Neural cell (in vitro differentiated cells): ENCODE results near the gene MTHFD1L. TPM values are rescaled to one million over a fixed set of nuclear protein-coding genes. Genes with fewer than 3 reads are reported as not detected.
A peak's percentile ranks its signal among the peaks of the same experiment; 100 is the strongest.

Experiments
- H2AFZ ChIP-seq: fragments of 200-600, 300-800 bp; sonication (generic), shearing (Covaris generic); 2 replicates; pipeline ENCODE4 v1.6.0; 2014; ENCODE audit warnings: low read depth, mild to moderate bottlenecking, antibody characterized with exemption, low read length, moderate library complexity
- H3F3A ChIP-seq: fragments of 200-600 bp; shearing (Covaris generic); 2 replicates; pipeline ENCODE4 v1.6.1; 2016; ENCODE audit warnings: mild to moderate bottlenecking, moderate library complexity, mixed read lengths, antibody characterized with exemption, low read length; ENCODE audit not compliant: insufficient read depth, poor library complexity, severe bottlenecking
- H3K27ac ChIP-seq: fragments of 200-600, 300-800 bp; sonication (generic), shearing (Covaris generic); 2 replicates; pipeline ENCODE4 v1.5.1; 2014; ENCODE audit warnings: mild to moderate bottlenecking, low read length, moderate library complexity
- H3K27me3 ChIP-seq: fragments of 300-800, 200-600 bp; sonication (generic), shearing (Covaris generic); 2 replicates; pipeline ENCODE4 v1.6.0; 2014; ENCODE audit warnings: mild to moderate bottlenecking, low read depth, low read length, moderate library complexity; ENCODE audit not compliant: insufficient read depth
- H3K36me3 ChIP-seq: fragments of 300-800, 200-600 bp; sonication (generic), shearing (Covaris generic); 2 replicates; pipeline ENCODE4 v1.5.1; 2014; ENCODE audit warnings: mild to moderate bottlenecking, antibody characterized with exemption, low read length, moderate library complexity; ENCODE audit not compliant: insufficient read depth
- H3K4me2 ChIP-seq: fragments of 300-800, 200-600 bp; sonication (generic), shearing (Covaris generic); 2 replicates; pipeline ENCODE4 v1.6.0; 2014; ENCODE audit warnings: mild to moderate bottlenecking, low read length
- H3K4me3 ChIP-seq: fragments of 300-800, 200-600 bp; sonication (generic), shearing (Covaris generic); 2 replicates; pipeline ENCODE4 v1.5.1; 2014; ENCODE audit warnings: mild to moderate bottlenecking, low read length, moderate library complexity
- H3K79me2 ChIP-seq: fragments of 200-600 bp; shearing (Covaris generic); replicated peaks from 2 replicates; pipeline ENCODE4 v1.6.0; 2014; ENCODE audit warnings: mild to moderate bottlenecking, low read length, moderate library complexity; ENCODE audit not compliant: insufficient read depth
- H3K9ac ChIP-seq: fragments of 300-800, 200-600 bp; sonication (generic), shearing (Covaris generic); 2 replicates; pipeline ENCODE4 v1.6.1; 2016; ENCODE audit warnings: mild to moderate bottlenecking, low read length, mixed read lengths
- H3K9me2 ChIP-seq: fragments of 200-600 bp; shearing (Covaris generic); 2 replicates; pipeline ENCODE4 v1.6.1; 2016; ENCODE audit warnings: mild to moderate bottlenecking, low read length, mixed read lengths; ENCODE audit not compliant: insufficient read depth
- H3K9me3 ChIP-seq: fragments of 200-600, 300-800 bp; sonication (generic), shearing (Covaris generic); 2 replicates; pipeline ENCODE4 v1.6.1; 2016; ENCODE audit warnings: mild to moderate bottlenecking, mixed run types, low read length, moderate library complexity, mixed read lengths
- H4K20me1 ChIP-seq: fragments of 200-600 bp; shearing (Covaris generic); 2 replicates; pipeline ENCODE4 v1.6.1; 2016; ENCODE audit warnings: mild to moderate bottlenecking, mixed run types; ENCODE audit not compliant: insufficient read depth
- EP300 ChIP-seq: fragments of 450-650 bp; conservative IDR thresholded peaks from 2 replicates; pipeline ENCODE4 v1.6.1; 2014; ENCODE audit warnings: antibody characterized with exemption, mild to moderate bottlenecking, moderate library complexity; ENCODE audit not compliant: poor library complexity, severe bottlenecking
- EZH2 ChIP-seq: fragments of 200-600, 300-800 bp; shearing (Covaris generic), sonication (generic); IDR thresholded peaks from 2 replicates; pipeline ENCODE4 v1.6.1; 2014; ENCODE audit warnings: antibody characterized with exemption, low read length, borderline replicate concordance, mild to moderate bottlenecking; ENCODE audit not compliant: insufficient read depth, poor library complexity, severe bottlenecking
- MXI1 ChIP-seq: fragments of 450-650 bp; conservative IDR thresholded peaks from 2 replicates; pipeline ENCODE4 v1.6.1; 2014; ENCODE audit warnings: antibody characterized with exemption, mild to moderate bottlenecking; ENCODE audit not compliant: poor library complexity, severe bottlenecking
- POLR2AphosphoS5 ChIP-seq: IDR thresholded peaks from 2 replicates; pipeline ENCODE4 v1.6.1; 2012
- RAD21 ChIP-seq: fragments of 450-650 bp; conservative IDR thresholded peaks from 2 replicates; pipeline ENCODE4 v1.6.1; 2014; ENCODE audit warnings: antibody characterized with exemption, mild to moderate bottlenecking, moderate library complexity
- SMC3 ChIP-seq: fragments of 450-650 bp; conservative IDR thresholded peaks from 2 replicates; pipeline ENCODE4 v1.6.1; 2014; ENCODE audit warnings: antibody characterized with exemption, mild to moderate bottlenecking, moderate library complexity; ENCODE audit not compliant: poor library complexity
- TAF1 ChIP-seq: IDR thresholded peaks from 2 replicates; pipeline ENCODE4 v1.6.1; 2012; ENCODE audit warnings: low read depth
- polyA plus RNA-seq: library from polyadenylated mRNA; depleted of rRNA; stranded (reverse); fragments of >200 nt; gene quantifications from 2 replicates; pipeline ENCODE4 v1.2.3, GENCODE V29; 2014
- TF ChIP-seq, protein P1 (sequence below): IDR thresholded peaks from 2 replicates; pipeline ENCODE4 v1.6.1; 2012; ENCODE audit warnings: borderline replicate concordance
- TF ChIP-seq, protein P2 (sequence below): fragments of 450-650 bp; IDR thresholded peaks from 2 replicates; pipeline ENCODE4 v1.5.1; 2014; ENCODE audit warnings: antibody characterized with exemption, mild to moderate bottlenecking, moderate library complexity; ENCODE audit not compliant: poor library complexity, severe bottlenecking

MTHFD1L gene
- polyA plus RNA-seq, 1 donor from 2014 or later: 6.3 TPM

DNA sequence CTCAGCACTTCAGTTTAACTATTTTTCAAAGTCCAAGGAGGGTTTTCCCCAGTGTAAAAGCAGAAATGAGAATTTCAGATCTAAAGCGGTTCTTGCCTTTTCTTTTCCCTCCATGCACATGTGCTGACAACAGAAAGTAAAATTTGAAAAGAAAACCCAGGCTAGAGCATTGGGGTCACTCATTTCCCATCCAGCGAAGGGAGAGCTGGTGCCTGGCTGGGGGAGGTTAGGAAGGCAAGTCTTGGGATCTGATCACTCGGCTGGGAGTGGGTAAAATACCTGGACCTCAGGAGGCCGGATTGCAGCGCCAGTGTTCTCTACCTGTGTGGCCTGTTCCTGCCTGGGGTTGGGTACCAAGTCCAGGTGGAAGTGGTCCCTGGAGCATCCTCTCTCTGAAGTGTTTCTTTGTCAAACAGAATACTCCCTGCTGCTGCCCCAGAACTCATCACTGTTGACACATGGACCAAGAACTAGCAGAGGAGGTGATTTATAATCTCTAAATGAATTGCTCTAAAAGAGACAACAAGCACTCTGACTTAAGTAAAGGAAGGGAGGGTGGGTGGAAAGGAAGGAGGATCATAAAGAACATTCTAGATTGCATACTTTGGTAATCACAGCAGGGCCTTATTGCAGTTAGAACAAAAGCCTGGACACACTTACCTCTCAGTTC lies 136.0 kb downstream of the MTHFD1L start:
- Histone ChIP-seq H3K9ac (no peak overlapping the region), H3K9me2 (no peaks in the 10 kb centered on the region), H3K27ac (no peak overlapping the region), H3K4me2 (no peak overlapping the region), H3K36me3 (no peaks in the 10 kb centered on the region), H3K79me2 (no peaks in the 10 kb centered on the region), H2AFZ (no peak overlapping the region), H4K20me1 (no peaks in the 10 kb centered on the region), H3F3A (no peaks in the 10 kb centered on the region), H3K27me3 (no peaks in the 10 kb centered on the region), H3K9me3 (no peaks in the 10 kb centered on the region), H3K4me3 (no peak overlapping the region)
- TF ChIP-seq, protein P1, sequence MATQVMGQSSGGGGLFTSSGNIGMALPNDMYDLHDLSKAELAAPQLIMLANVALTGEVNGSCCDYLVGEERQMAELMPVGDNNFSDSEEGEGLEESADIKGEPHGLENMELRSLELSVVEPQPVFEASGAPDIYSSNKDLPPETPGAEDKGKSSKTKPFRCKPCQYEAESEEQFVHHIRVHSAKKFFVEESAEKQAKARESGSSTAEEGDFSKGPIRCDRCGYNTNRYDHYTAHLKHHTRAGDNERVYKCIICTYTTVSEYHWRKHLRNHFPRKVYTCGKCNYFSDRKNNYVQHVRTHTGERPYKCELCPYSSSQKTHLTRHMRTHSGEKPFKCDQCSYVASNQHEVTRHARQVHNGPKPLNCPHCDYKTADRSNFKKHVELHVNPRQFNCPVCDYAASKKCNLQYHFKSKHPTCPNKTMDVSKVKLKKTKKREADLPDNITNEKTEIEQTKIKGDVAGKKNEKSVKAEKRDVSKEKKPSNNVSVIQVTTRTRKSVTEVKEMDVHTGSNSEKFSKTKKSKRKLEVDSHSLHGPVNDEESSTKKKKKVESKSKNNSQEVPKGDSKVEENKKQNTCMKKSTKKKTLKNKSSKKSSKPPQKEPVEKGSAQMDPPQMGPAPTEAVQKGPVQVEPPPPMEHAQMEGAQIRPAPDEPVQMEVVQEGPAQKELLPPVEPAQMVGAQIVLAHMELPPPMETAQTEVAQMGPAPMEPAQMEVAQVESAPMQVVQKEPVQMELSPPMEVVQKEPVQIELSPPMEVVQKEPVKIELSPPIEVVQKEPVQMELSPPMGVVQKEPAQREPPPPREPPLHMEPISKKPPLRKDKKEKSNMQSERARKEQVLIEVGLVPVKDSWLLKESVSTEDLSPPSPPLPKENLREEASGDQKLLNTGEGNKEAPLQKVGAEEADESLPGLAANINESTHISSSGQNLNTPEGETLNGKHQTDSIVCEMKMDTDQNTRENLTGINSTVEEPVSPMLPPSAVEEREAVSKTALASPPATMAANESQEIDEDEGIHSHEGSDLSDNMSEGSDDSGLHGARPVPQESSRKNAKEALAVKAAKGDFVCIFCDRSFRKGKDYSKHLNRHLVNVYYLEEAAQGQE: no peak
- TF ChIP-seq EP300: no peak
- TF ChIP-seq, protein P2, sequence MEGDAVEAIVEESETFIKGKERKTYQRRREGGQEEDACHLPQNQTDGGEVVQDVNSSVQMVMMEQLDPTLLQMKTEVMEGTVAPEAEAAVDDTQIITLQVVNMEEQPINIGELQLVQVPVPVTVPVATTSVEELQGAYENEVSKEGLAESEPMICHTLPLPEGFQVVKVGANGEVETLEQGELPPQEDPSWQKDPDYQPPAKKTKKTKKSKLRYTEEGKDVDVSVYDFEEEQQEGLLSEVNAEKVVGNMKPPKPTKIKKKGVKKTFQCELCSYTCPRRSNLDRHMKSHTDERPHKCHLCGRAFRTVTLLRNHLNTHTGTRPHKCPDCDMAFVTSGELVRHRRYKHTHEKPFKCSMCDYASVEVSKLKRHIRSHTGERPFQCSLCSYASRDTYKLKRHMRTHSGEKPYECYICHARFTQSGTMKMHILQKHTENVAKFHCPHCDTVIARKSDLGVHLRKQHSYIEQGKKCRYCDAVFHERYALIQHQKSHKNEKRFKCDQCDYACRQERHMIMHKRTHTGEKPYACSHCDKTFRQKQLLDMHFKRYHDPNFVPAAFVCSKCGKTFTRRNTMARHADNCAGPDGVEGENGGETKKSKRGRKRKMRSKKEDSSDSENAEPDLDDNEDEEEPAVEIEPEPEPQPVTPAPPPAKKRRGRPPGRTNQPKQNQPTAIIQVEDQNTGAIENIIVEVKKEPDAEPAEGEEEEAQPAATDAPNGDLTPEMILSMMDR: no peak

DNA sequence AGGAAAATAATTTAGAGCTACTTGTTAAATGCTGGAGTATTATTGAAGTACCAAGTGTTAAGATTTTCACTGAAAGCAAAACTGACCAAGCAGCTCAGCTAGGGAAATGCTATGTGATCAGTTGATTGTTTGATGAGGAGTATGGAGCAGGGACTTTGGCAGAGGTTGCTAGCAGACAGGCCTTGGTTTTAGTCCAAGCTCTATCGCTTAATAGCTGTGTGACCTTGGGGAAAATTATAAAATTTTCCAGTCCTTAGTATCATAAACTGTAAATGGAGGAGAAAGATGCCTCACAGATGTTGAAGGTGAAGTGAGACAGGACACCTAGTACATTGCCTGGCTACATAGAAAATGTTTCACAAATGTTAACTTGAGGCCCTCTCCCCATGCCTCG lies 136.6 kb downstream of the MTHFD1L start:
- Histone ChIP-seq H3K27me3 (no peaks in the 10 kb centered on the region), H3K4me3 (no peak overlapping the region), H3K27ac (peak overlapping the region; percentile 34), H3F3A (no peaks in the 10 kb centered on the region), H3K79me2 (no peaks in the 10 kb centered on the region), H3K9me3 (no peaks in the 10 kb centered on the region), H2AFZ (no peak overlapping the region), H3K9ac (no peak overlapping the region), H3K4me2 (no peak overlapping the region), H3K9me2 (no peaks in the 10 kb centered on the region), H4K20me1 (no peaks in the 10 kb centered on the region), H3K36me3 (no peaks in the 10 kb centered on the region)
- TF ChIP-seq EP300: no peak
- TF ChIP-seq SMC3: no peak
- TF ChIP-seq TAF1: no peak
- TF ChIP-seq RAD21: no peak
- TF ChIP-seq, protein P2: no peak
- TF ChIP-seq EZH2: no peak
- TF ChIP-seq, protein P1: no peak
- no peak for TF ChIP-seq MXI1
- no peak for TF ChIP-seq POLR2AphosphoS5
